Smooth muscle cell (in vitro differentiated cells): Measurements from ENCODE around the gene TTLL8. TPM values are rescaled to one million over a fixed set of nuclear protein-coding genes. Genes with fewer than 3 reads are reported as not detected.

ENCODE experiments used
- DNase-seq: peaks from one replicate; lab custom pipeline; 2025; ENCODE audit not compliant: unreplicated experiment; lab: John Stamatoyannopoulos, UW
- H2AFZ ChIP-seq: fragments of 200-600 bp; sonication (generic); 2 replicates; pipeline ENCODE4 v1.6.0; 2016; ENCODE audit warnings: antibody characterized with exemption, low read depth, mild to moderate bottlenecking
- H3F3A ChIP-seq: fragments of 200-600 bp; sonication (generic); 2 replicates; pipeline ENCODE4 v1.6.0; 2017; ENCODE audit warnings: antibody characterized with exemption, low read depth
- H3K27ac ChIP-seq: fragments of 200-600 bp; sonication (generic); 2 replicates; pipeline ENCODE4 v1.5.1; 2016; ENCODE audit warnings: low read depth, mild to moderate bottlenecking
- H3K27me3 ChIP-seq: fragments of 200-600 bp; sonication (generic); 2 replicates; pipeline ENCODE4 v1.6.1; 2016; ENCODE audit warnings: low read depth, mild to moderate bottlenecking
- H3K36me3 ChIP-seq: fragments of 200-600 bp; sonication (generic); 2 replicates; pipeline ENCODE4 v1.5.1; 2016; ENCODE audit warnings: low read depth
- H3K4me1 ChIP-seq: fragments of 200-600 bp; sonication (generic); 2 replicates; pipeline ENCODE4 v1.5.1; 2016; ENCODE audit warnings: low read depth
- H3K4me2 ChIP-seq: fragments of 200-600 bp; sonication (generic); 2 replicates; pipeline ENCODE4 v1.6.0; 2016; ENCODE audit warnings: mild to moderate bottlenecking
- H3K4me3 ChIP-seq: fragments of 200-600 bp; sonication (generic); 2 replicates; pipeline ENCODE4 v1.5.1; 2016; ENCODE audit warnings: mild to moderate bottlenecking
- H3K79me2 ChIP-seq: fragments of 200-600 bp; sonication (generic); 2 replicates; pipeline ENCODE4 v1.6.0; 2016; ENCODE audit warnings: low read depth, mild to moderate bottlenecking
- H3K9ac ChIP-seq: fragments of 200-600 bp; sonication (generic); 2 replicates; pipeline ENCODE4 v1.6.0; 2016; ENCODE audit warnings: low read depth
- H3K9me3 ChIP-seq: fragments of 200-600 bp; sonication (generic); replicated peaks from 2 replicates; pipeline ENCODE4 v1.5.1; 2016; ENCODE audit warnings: low read depth
- H4K20me1 ChIP-seq: fragments of 200-600 bp; sonication (generic); 2 replicates; pipeline ENCODE4 v1.6.0; 2016; ENCODE audit warnings: low read depth
- WGBS: methylation state at CpG from one replicate; pipeline ENCODE4 v1.1.7; 2016; ENCODE audit warnings: low lambda C conversion rate; 5-methylcytosine and 5-hydroxymethylcytosine counted together
- polyA plus RNA-seq: library from polyadenylated mRNA; unstranded; fragments of >200 nt; fragmentation: Nextera tagmentation; extraction: Ambion mirVana; gene quantifications from 2 replicates; pipeline ENCODE4 v1.2.1, GENCODE V29; 2016
- total RNA-seq: library from RNA; depleted of rRNA; stranded (reverse); fragments of >200 nt; gene quantifications from 2 replicates; pipeline ENCODE4 v1.2.3, GENCODE V29; 2014
- TF ChIP-seq, protein P1 (sequence below): fragments of 200-600 bp; sonication (generic); IDR thresholded peaks from 2 replicates; pipeline ENCODE4 v1.5.1; 2017; ENCODE audit warnings: borderline replicate concordance, mild to moderate bottlenecking, antibody characterized with exemption; ENCODE audit not compliant: insufficient read depth, poor library complexity, severe bottlenecking

Gene TTLL8
- total and polyA plus RNA-seq, 2 experiments from 2014 or later = 0.10 TPM; not detected in 1

DNA sequence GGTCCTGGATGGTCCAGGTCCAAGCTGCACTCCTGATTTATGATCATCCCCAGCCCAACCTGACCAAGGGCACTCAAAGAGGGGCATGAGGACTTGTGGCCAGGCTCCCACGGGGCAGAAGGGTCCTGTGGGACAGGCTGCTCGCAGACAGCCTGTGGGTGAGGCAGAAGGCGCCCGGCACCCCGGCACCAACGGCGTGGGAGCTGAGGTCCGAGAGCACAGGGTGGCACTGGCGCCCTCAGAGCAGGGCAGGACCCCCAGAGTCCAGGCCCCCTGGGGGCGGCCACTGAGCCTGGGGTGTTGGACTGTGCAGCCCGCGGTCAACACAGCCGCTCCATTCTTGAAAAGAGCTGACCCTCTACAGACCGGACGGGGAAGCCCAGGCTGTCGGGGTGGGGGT is 48.8 kb downstream of the TTLL8 start:
- Histone ChIP-seq H3K9ac (no peak overlapping the region), H3K9me3 (no peaks in the 10 kb centered on the region), H3K79me2 (no peaks in the 10 kb centered on the region), H3F3A (no peaks in the 10 kb centered on the region), H2AFZ (no peak overlapping the region), H3K4me1 (no peaks in the 10 kb centered on the region), H4K20me1 (no peaks in the 10 kb centered on the region), H3K4me2 (no peak overlapping the region), H3K36me3 (no peaks in the 10 kb centered on the region), H3K27me3 (peaks cover 40% of the 10 kb centered on the region), H3K27ac (no peak overlapping the region), H3K4me3 (no peak overlapping the region)
- TF ChIP-seq, protein P1, sequence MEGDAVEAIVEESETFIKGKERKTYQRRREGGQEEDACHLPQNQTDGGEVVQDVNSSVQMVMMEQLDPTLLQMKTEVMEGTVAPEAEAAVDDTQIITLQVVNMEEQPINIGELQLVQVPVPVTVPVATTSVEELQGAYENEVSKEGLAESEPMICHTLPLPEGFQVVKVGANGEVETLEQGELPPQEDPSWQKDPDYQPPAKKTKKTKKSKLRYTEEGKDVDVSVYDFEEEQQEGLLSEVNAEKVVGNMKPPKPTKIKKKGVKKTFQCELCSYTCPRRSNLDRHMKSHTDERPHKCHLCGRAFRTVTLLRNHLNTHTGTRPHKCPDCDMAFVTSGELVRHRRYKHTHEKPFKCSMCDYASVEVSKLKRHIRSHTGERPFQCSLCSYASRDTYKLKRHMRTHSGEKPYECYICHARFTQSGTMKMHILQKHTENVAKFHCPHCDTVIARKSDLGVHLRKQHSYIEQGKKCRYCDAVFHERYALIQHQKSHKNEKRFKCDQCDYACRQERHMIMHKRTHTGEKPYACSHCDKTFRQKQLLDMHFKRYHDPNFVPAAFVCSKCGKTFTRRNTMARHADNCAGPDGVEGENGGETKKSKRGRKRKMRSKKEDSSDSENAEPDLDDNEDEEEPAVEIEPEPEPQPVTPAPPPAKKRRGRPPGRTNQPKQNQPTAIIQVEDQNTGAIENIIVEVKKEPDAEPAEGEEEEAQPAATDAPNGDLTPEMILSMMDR = no peak
- WGBS = 94% methylated on average over 9 of the region's 16 CpGs
- DNase-seq = no peak

DNA sequence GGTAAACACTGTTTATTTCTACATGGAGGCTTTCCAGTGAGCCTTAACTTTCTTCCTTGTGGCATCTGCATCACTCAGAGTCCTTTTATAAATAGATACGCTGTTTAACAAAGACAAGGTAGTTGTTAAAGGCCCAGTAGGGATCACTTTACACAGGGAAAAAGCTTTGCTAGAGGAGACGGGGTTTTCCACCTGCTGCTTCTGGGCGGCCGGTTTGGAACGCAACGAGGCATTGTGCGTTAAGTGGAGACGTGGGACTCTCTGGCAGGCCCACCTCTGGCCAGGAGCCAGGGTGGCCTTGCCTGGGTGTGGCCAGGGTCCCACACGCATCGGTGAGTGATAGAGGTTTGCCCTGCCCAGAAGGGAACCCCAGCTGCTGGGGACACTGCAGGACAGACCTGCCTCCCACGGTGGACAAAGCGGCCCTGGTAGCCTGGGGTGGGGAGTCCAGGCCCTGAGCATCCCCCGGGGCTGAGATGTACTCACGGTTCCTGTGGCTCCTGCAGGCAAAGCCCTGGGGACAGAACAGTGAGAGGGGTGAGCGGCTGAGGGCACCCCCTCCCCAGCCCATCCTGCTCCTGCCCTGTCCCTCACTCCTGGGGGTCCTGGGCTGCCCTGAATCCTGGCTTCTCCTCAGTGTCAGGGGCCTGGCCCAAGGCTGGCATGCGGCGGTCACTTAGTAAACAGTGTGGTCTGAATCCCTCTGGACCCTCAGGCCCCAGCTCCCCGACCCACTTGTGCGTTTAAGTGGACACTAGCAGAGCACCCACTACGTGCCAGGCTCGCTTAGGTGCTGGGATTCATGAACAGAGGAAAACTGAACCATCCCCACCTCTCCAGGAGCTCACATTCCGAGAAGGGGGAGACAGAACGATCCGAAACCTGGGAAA is 49.7 kb downstream of the TTLL8 start:
- Histone ChIP-seq H3K36me3 (no peaks in the 10 kb centered on the region), H3F3A (no peaks in the 10 kb centered on the region), H3K9me3 (no peaks in the 10 kb centered on the region), H3K4me1 (no peaks in the 10 kb centered on the region), H3K4me3 (no peak overlapping the region), H2AFZ (no peak overlapping the region), H3K27me3 (peaks cover 32% of the 10 kb centered on the region), H3K79me2 (no peaks in the 10 kb centered on the region), H3K4me2 (no peak overlapping the region), H3K9ac (no peak overlapping the region), H4K20me1 (no peaks in the 10 kb centered on the region), H3K27ac (no peak overlapping the region)
- TF ChIP-seq, protein P1 = no peak
- WGBS = 88% methylated on average over 24 of the region's 24 CpGs
- DNase-seq = no peak

DNA sequence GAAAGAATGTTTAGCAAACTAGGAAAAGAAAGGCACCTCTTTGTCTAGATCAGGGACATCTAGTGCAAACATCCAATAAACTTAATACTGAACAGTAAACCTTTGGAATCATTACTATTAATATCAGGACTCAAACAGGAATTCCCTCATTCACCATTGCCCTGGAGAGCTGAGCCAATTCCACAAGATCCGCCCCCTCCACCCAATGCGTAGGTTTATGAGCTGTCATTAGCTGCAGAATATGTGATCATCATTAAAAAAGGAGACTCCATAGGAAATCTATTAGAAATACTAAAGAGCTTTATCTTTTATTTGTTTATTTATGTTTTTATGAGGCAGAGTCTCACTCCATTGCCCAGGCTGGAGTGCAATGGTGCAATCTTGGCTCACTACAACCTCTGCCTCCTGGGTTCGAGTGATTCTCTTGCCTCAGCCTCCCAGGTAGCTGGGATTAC is 51.0 kb downstream of the TTLL8 start:
- TF ChIP-seq, protein P1 = no peak
- H3K9ac ChIP-seq = no peak overlapping the region
- 79% methylated on average over 3 of the region's 3 CpGs for WGBS
- no peak overlapping the region for H2AFZ ChIP-seq
- no peaks in the 10 kb centered on the region for H3K36me3 ChIP-seq
- no peak overlapping the region for H3K4me3 ChIP-seq
- no peaks in the 10 kb centered on the region for H3F3A ChIP-seq
- no peak for DNase-seq
- no peak overlapping the region for H3K4me2 ChIP-seq
- H3K27me3 ChIP-seq = peaks cover 25% of the 10 kb centered on the region
- H3K9me3 ChIP-seq = no peaks in the 10 kb centered on the region
- H3K4me1 ChIP-seq = no peaks in the 10 kb centered on the region
- no peaks in the 10 kb centered on the region for H4K20me1 ChIP-seq
- H3K79me2 ChIP-seq = no peaks in the 10 kb centered on the region
- H3K27ac ChIP-seq = no peak overlapping the region

DNA sequence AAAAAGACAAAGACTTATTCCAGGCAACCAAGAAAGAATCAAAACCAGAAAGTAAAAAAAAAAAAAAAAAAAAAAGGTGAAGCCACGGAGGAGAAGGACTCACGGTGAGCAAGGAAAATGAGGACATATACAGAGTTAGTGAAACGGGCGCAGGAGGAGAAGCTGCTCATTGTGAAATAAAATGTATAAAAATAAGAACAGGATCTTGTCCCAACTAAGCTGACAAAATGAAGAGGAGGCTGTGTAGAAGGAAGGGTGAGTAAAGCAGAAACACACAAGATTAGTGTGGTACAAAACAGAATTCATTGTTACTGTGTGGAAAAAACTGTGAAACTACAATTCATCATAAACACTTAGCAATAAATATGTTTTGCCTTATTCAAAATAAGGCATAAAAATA is 53.2 kb downstream of the TTLL8 start:
- Histone ChIP-seq H3K4me1 (peaks cover 1% of the 10 kb centered on the region), H3K4me2 (no peak overlapping the region), H3K36me3 (no peaks in the 10 kb centered on the region), H3K9ac (no peak overlapping the region), H2AFZ (no peak overlapping the region), H3K27me3 (peaks cover 8% of the 10 kb centered on the region), H3K9me3 (no peaks in the 10 kb centered on the region), H3F3A (no peaks in the 10 kb centered on the region), H4K20me1 (no peaks in the 10 kb centered on the region), H3K79me2 (no peaks in the 10 kb centered on the region), H3K27ac (no peak overlapping the region), H3K4me3 (no peak overlapping the region)
- DNase-seq = no peak
- TF ChIP-seq, protein P1 = no peak
- 96% methylated on average over 4 of the region's 4 CpGs for WGBS
